ENCODE measurements around the gene PPFIA2.

DNA sequence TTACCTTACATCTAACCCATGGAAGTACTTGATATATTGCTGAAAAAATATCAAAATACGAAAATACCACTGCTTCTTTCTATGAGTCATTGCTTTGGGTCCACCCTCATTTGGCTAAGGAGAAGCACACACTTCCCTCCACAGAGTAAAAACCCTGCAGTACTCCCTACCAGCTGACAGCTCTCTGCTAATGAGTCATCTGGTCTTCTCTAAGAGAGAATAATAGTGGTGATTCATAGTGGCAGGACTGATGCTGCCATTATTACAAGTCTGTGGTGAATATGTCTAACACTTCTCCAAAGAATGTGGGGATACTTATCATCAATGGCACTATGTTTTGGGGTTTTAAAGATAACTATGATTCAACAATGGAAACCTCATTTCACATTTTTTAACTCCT lies 90.7 kb downstream of the PPFIA2 start:
- no peak for TF ChIP-seq POLR2AphosphoS5 (IDR thresholded peaks at IDR 0.05)
- TF ChIP-seq POLR2A (IDR thresholded peaks at IDR 0.05) = no peak
- TF ChIP-seq, protein P1, sequence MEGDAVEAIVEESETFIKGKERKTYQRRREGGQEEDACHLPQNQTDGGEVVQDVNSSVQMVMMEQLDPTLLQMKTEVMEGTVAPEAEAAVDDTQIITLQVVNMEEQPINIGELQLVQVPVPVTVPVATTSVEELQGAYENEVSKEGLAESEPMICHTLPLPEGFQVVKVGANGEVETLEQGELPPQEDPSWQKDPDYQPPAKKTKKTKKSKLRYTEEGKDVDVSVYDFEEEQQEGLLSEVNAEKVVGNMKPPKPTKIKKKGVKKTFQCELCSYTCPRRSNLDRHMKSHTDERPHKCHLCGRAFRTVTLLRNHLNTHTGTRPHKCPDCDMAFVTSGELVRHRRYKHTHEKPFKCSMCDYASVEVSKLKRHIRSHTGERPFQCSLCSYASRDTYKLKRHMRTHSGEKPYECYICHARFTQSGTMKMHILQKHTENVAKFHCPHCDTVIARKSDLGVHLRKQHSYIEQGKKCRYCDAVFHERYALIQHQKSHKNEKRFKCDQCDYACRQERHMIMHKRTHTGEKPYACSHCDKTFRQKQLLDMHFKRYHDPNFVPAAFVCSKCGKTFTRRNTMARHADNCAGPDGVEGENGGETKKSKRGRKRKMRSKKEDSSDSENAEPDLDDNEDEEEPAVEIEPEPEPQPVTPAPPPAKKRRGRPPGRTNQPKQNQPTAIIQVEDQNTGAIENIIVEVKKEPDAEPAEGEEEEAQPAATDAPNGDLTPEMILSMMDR (IDR thresholded peaks at IDR 0.05) = no peak
- TF ChIP-seq EP300 (IDR thresholded peaks at IDR 0.05) = no peak

All from stomach (tissue), 4 donors.